H9 (cell line): ENCODE measurements around the gene DBN1. TPM values are rescaled to one million over a fixed set of nuclear protein-coding genes. Genes with fewer than 3 reads are reported as not detected.

Source experiments
- DNase-seq: peaks from one replicate; pipeline ENCODE4 v3.0.0-alpha.2; 2017
- H2AFZ ChIP-seq: one replicate; pipeline ENCODE4 v1.6.1; 2013; ENCODE audit warnings: mild to moderate bottlenecking, low read length, control low read depth, moderate library complexity
- H2AK5ac ChIP-seq: 2 replicates; pipeline ENCODE4 v1.6.1; 2013; ENCODE audit warnings: low read length, control low read depth, mixed read lengths; ENCODE audit not compliant: insufficient read length
- H2BK120ac ChIP-seq: one replicate; pipeline ENCODE4 v1.6.1; 2013; ENCODE audit warnings: low read depth, mild to moderate bottlenecking, low read length, control low read depth, inconsistent platforms; ENCODE audit not compliant: poor library complexity, severe bottlenecking
- H2BK12ac ChIP-seq: 2 replicates; pipeline ENCODE4 v1.6.1; 2013; ENCODE audit warnings: low read length, control low read depth, mixed read lengths, low read depth; ENCODE audit not compliant: insufficient read length
- H2BK15ac ChIP-seq: 2 replicates; pipeline ENCODE4 v1.6.1; 2013; ENCODE audit warnings: low read depth, low read length, control low read depth
- H2BK20ac ChIP-seq: one replicate; pipeline ENCODE4 v1.6.1; 2013; ENCODE audit warnings: low read depth, mild to moderate bottlenecking, low read length, control low read depth, inconsistent platforms; ENCODE audit not compliant: poor library complexity, severe bottlenecking
- H2BK5ac ChIP-seq: 2 replicates; pipeline ENCODE4 v1.6.1; 2013; ENCODE audit warnings: low read length, control low read depth, mixed read lengths; ENCODE audit not compliant: insufficient read length
- H3K14ac ChIP-seq: 2 replicates; pipeline ENCODE4 v1.6.1; 2013; ENCODE audit warnings: low read length, control low read depth; ENCODE audit not compliant: insufficient read depth
- H3K18ac ChIP-seq: 2 replicates; pipeline ENCODE4 v1.6.1; 2013; ENCODE audit warnings: low read depth, mild to moderate bottlenecking, mixed read lengths, low read length, control low read depth; ENCODE audit not compliant: insufficient read length
- H3K23ac ChIP-seq: 2 replicates; pipeline ENCODE4 v1.6.1; 2013; ENCODE audit warnings: low read length, control low read depth, mixed read lengths, low read depth; ENCODE audit not compliant: insufficient read length
- H3K23me2 ChIP-seq: 2 replicates; pipeline ENCODE4 v1.6.1; 2013; ENCODE audit warnings: low read depth, mild to moderate bottlenecking, mixed read lengths, low read length, control low read depth; ENCODE audit not compliant: insufficient read length, poor library complexity, severe bottlenecking
- H3K27ac ChIP-seq: 2 replicates; pipeline ENCODE4 v1.5.1; 2013; ENCODE audit warnings: low read length, control low read depth, mixed read lengths, low read depth; ENCODE audit not compliant: insufficient read length
- H3K27me3 ChIP-seq: 2 replicates; pipeline ENCODE4 v1.6.1; 2013; ENCODE audit warnings: low read length, control low read depth, inconsistent platforms; ENCODE audit not compliant: insufficient read depth
- H3K4ac ChIP-seq: 2 replicates; pipeline ENCODE4 v1.6.1; 2013; ENCODE audit warnings: low read depth, mild to moderate bottlenecking, control low read depth, inconsistent platforms, low read length, moderate library complexity
- H3K4me1 ChIP-seq: 2 replicates; pipeline ENCODE4 v1.6.1; 2013; ENCODE audit warnings: low read length, control low read depth, inconsistent platforms; ENCODE audit not compliant: insufficient read depth
- H3K4me2 ChIP-seq: 2 replicates; pipeline ENCODE4 v1.6.1; 2013; ENCODE audit warnings: low read length, control low read depth, mixed read lengths; ENCODE audit not compliant: insufficient read length, insufficient read depth
- H3K56ac ChIP-seq: 2 replicates; pipeline ENCODE4 v1.6.1; 2013; ENCODE audit warnings: low read depth, mild to moderate bottlenecking, mixed read lengths, low read length, control low read depth; ENCODE audit not compliant: insufficient read length
- H3K79me1 ChIP-seq: 2 replicates; pipeline ENCODE4 v1.6.1; 2013; ENCODE audit warnings: low read depth, mild to moderate bottlenecking, moderate library complexity, low read length, control low read depth, inconsistent platforms; ENCODE audit not compliant: insufficient read depth, poor library complexity, severe bottlenecking
- H3K79me2 ChIP-seq: 2 replicates; pipeline ENCODE4 v1.6.1; 2013; ENCODE audit warnings: low read length, control low read depth, inconsistent platforms; ENCODE audit not compliant: insufficient read depth
- H3K9ac ChIP-seq: 2 replicates; pipeline ENCODE4 v1.6.1; 2013; ENCODE audit warnings: low read length, control low read depth, mixed read lengths; ENCODE audit not compliant: insufficient read length; ENCODE audit errors: extremely low read depth
- H3K9me3 ChIP-seq: one replicate; pipeline ENCODE4 v1.6.1; 2013; ENCODE audit warnings: low read depth, low read length, inconsistent platforms; ENCODE audit not compliant: control insufficient read depth
- H3T11ph ChIP-seq: one replicate; pipeline ENCODE4 v1.6.1; 2013; ENCODE audit warnings: mild to moderate bottlenecking, low read length, control low read depth, inconsistent platforms
- H4K20me1 ChIP-seq: one replicate; pipeline ENCODE4 v1.6.1; 2013; ENCODE audit not compliant: control insufficient read depth, insufficient read length, insufficient read depth
- H4K5ac ChIP-seq: 2 replicates; pipeline ENCODE4 v1.6.1; 2013; ENCODE audit warnings: low read depth, mild to moderate bottlenecking, mixed read lengths, low read length, control low read depth; ENCODE audit not compliant: insufficient read length
- H4K8ac ChIP-seq: replicated peaks from 2 replicates; pipeline ENCODE4 v1.6.1; 2013; ENCODE audit warnings: low read length, control low read depth, mixed read lengths, low read depth; ENCODE audit not compliant: insufficient read length
- H4K91ac ChIP-seq: 2 replicates; pipeline ENCODE4 v1.6.1; 2013; ENCODE audit warnings: low read depth, mild to moderate bottlenecking, moderate library complexity, mixed read lengths, low read length, control low read depth; ENCODE audit not compliant: insufficient read length
- H3K27ac Mint-ChIP-seq, 3 experiments: 2 replicates in 2 of 3; 3 replicates in 1 of 3; pipeline ENCODE4 v1.8.0; 2020 to 2021; ENCODE audit warnings: mixed read lengths in 3 of 3, mild to moderate bottlenecking in 1 of 3, moderate library complexity in 1 of 3
- H3K27me3 Mint-ChIP-seq: 2 replicates; pipeline ENCODE4 v1.8.0; 2021; ENCODE audit warnings: low read depth, mild to moderate bottlenecking, moderate library complexity, mixed read lengths
- H3K36me3 Mint-ChIP-seq, 3 experiments: 2 replicates in 2 of 3; 3 replicates in 1 of 3; pipeline ENCODE4 v1.8.0; 2020 to 2021; ENCODE audit warnings: low read depth in 3 of 3, mixed read lengths in 3 of 3; ENCODE audit not compliant: insufficient read depth in 1 of 3
- H3K4me1 Mint-ChIP-seq, 2 experiments: 2 replicates each; pipeline ENCODE4 v1.8.0; 2020; ENCODE audit warnings: mixed read lengths in 2 of 2
- H3K4me3 Mint-ChIP-seq, 2 experiments: 2 replicates in 1 of 2; 3 replicates in 1 of 2; pipeline ENCODE4 v1.8.0; 2020 to 2021; ENCODE audit warnings: mild to moderate bottlenecking in 2 of 2, mixed read lengths in 2 of 2, moderate library complexity in 1 of 2
- H3K9me3 Mint-ChIP-seq, 2 experiments: 2 replicates in 1 of 2; 3 replicates in 1 of 2; pipeline ENCODE4 v1.8.0; 2020; ENCODE audit warnings: mild to moderate bottlenecking in 2 of 2, mixed read lengths in 2 of 2, moderate library complexity in 1 of 2
- CTCF ChIP-seq: fragments of 200-600 bp; sonication (generic); conservative IDR thresholded peaks from 3 replicates; pipeline ENCODE4 v1.8.0; 2021; ENCODE audit warnings: antibody characterized with exemption, mild to moderate bottlenecking
- WGBS: extraction: QIAGEN DNeasy Blood & Tissue Kit; methylation state at CpG from one replicate; pipeline ENCODE4 v1.1.7; 2013; ENCODE audit warnings: missing lambda C conversion rate, low lambda C conversion rate, mixed read lengths; ENCODE audit not compliant: insufficient read length; ENCODE audit errors: extremely low coverage; 5-methylcytosine and 5-hydroxymethylcytosine counted together
- total RNA-seq: library from RNA; stranded (reverse); gene quantifications from 2 replicates; pipeline ENCODE4 v1.2.1, GENCODE V29; 2021

The DBN1 gene
- total RNA-seq, 1 experiment from 2014 or later, result 340 TPM

- Histone ChIP-seq H2AK5ac (no peak overlapping the region), H2BK15ac (no peak overlapping the region), H2BK20ac (no peak overlapping the region), H3K14ac (no peak overlapping the region), H3K27ac (no peak overlapping the region), H3K4me1 (no peaks in the 10 kb centered on the region), H2AFZ (no peak overlapping the region), H3K4ac (no peak overlapping the region), H2BK5ac (no peak overlapping the region), H4K91ac (no peak overlapping the region), H3T11ph (no peak overlapping the region), H3K79me2 (no peaks in the 10 kb centered on the region), H4K5ac (no peak overlapping the region), H2BK12ac (no peak overlapping the region), H3K9ac (no peak overlapping the region), H3K9me3 (no peaks in the 10 kb centered on the region), H3K4me2 (no peak overlapping the region), H3K18ac (no peak overlapping the region), H3K79me1 (no peaks in the 10 kb centered on the region), H3K56ac (no peak overlapping the region), H3K23me2 (no peaks in the 10 kb centered on the region), H2BK120ac (no peak overlapping the region), H4K8ac (no peak overlapping the region), H3K23ac (no peak overlapping the region), H4K20me1 (peaks cover 2% of the 10 kb centered on the region), H3K27me3 (no peaks in the 10 kb centered on the region)
- Mint-ChIP-seq H3K9me3 (no peaks in the 10 kb centered on the region), H3K36me3 (peaks cover 18 to 73% (median 62%) of the 10 kb centered on the region in 3 experiments; a peak in 6 of 7 replicates), H3K27ac (no peak overlapping the region), H3K27me3 (peaks cover 1% of the 10 kb centered on the region; the same call in 1 of the 2 replicates), H3K4me3 (no peak overlapping the region), H3K4me1 (peaks cover 6 to 18% of the 10 kb centered on the region in 2 experiments)
- no peak for TF ChIP-seq CTCF
- DNase-seq, result no peak
- WGBS, result no CpG with 5 or more reads among the region's 29 CpGs
Observed at GRCh38 chr5:177433658-177434217, 39.7 kb downstream of the DBN1 start.
